Tongue (tissue), 2 donors: ENCODE results near the gene CCDC7. TPM values are rescaled to one million over a fixed set of nuclear protein-coding genes. Genes with fewer than 3 reads are reported as not detected.
A peak's percentile ranks its signal among the peaks of the same experiment; 100 is the strongest.
"Not testable (repeated sequence)": the region's sequence is repeated elsewhere in the genome, so short reads cannot be mapped to it uniquely, and the experiment has no call there.

Source experiments
- DNase-seq: peaks from one replicate; pipeline ENCODE4 v3.0.0-alpha.2; 2015
- total RNA-seq: library from RNA; depleted of rRNA; stranded (reverse); fragments of >200 nt; gene quantifications from one replicate; pipeline ENCODE4 v1.2.3, GENCODE V29; 2014

CCDC7 gene
- total RNA-seq, 1 donor from 2014 or later, result 129 TPM

DNA sequence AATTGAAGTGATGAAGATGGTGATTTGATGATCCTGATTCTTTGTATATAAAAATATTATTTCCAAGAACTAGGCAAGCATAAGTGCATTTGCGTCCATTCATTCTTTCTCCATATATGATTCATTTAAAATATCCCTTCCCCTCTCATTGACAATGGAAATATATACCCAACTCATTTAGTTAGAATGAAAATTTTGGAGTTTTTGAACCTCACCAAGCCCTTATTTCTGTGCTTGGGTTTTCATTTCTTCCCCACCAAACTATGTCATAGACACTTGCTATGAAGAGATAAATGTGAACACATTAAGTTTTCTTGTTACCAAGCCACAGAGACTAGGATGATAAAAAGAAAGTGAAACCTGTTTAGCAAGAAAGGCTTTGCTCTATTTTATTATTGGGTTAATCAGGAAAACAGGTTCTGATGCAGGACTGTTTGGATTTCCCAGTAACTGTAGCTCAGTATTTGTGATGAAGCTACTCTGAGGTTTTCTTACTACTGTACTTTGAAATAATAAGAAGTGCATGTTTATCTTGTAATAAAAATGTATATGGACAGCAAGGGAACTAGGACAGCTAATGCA, 443.8 kb downstream of the CCDC7 start:
- DNase-seq, result no peak

DNA sequence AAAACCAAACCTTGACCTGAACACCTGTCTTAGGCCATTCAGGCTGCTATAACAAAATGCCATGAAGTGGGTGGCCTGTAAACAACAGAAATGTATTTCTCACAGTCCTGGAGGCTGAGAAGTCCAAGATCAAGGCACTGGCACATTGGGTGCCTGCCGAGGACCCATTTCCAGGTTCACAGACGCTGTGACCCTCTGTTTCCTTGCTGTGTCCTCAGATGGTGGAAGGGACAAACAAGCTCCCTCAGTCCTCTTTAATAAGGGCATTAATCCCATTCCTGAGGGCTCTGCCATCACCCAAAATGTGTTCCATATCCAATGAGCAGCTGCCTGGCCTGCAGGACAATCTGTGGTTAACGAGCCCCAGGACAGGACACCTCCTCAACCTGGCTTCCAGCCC, 444.5 kb downstream of the CCDC7 start:
- no peak for DNase-seq

GRCh38 chr10:32891261-32891660, 445.3 kb downstream of the CCDC7 start:
- DNase-seq, result no peak

GRCh38 chr10:32893434-32893833, 447.5 kb downstream of the CCDC7 start:
- DNase-seq, result no peak

DNA sequence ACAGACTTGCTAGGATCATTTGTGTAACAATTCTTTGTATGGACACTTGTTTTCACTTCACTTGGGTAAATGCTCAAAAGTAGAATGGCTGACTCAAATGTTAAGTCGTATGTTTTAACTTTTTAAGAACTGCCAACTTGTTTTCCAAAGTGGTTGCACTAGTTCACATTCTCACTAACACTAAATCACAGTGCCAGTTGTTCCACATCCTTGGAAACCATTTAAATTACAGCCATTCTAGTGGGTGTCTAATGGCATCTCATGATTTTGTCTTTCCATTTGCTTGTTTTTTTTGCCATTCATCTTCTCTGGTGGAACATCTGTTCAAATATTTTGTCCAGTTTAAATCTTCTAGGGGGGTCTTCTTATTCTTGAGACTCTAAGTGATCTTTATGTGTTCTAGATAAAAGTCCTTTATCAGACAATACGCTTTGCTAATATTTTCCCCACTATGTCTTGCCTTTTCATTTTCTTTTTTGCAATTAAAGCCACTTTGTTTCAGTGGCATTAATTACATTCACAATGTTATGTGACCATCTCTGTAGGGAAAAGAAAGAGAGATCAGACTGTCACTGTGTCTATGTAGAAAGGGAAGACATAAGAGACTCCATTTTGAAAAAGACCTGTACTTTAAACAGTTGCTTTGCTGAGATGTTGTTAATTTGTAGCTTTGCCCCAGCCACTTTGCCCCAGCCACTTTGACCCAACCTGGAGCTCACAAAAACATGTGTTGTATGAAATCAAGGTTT, 448.1 kb downstream of the CCDC7 start:
- DNase-seq, result no peak

DNA sequence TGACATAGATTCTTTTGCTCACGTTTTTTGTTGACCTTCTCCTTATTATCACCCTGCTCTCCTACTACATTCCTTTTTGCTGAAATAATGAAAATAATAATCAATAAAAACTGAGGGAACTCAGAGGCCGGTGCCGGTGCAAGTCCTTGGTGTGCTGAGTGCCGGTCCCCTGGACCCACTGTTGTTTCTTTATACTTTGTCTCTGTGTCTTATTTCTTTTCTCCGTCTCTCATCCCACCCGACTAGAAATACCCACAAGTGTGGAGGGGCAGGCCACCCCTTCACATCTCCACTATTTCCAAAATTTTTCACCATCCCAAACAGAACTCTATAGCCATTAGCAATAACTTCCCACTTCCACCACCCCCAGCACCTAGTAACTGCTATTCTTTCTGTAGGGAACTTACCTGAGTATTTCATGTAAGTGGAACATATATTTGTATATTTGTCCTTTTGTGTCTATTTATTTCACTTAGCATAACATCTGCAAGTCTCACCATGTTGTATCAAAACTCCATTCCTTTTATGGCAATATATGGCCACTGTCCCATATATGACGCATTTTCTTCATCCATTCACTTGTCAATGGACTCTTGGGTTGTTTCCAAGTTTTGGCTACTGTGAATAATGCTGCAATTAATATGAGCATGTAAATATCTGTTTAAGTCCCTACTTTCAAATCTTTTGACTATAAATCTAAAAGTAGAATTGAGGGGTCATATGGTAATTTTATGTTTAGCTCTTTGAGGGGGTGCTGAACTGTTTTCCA, 449.4 kb downstream of the CCDC7 start:
- not testable (repeated sequence) for DNase-seq

- DNase-seq, result no peak
These were observed 455.9 kb downstream of the CCDC7 start for GRCh38 chr10:32901815-32902214.

DNA sequence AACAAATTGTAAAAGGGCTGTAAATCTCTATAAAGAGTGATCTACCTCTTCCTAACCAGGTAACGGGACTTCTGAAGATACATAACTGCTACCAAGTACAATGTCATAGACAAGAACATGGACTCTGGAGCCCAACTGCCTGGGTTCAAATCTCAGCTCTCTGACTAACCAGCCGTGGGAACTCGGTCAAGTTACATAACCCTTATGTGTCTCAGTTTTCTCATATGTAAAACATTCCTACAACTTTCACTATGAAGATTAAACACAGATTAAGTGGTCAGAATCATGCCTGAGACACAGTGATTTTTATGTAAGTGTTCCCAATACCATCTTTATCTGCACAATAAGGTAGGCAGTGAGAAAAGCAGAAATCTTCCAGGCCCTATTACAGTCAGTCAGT, 459.5 kb downstream of the CCDC7 start:
- no peak for DNase-seq

DNA sequence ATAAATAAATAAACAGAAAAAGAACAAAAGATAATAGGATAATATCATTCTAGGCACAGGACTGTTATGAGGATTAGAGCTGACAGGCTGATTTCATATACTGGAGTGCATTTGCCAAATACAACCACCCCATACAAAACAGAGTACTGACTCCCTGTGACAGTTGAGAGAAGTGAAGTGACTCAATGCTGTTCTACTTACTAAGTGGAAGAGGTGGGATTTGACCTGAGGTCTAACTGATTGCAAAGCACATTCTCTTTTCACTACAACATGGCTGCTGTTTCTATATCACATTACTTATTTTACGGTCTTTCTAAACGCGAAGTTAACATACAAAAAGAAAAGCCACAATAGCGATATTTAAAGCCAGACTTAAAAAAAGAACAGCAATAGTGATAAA, 460.7 kb downstream of the CCDC7 start:
- DNase-seq, result no peak

DNA sequence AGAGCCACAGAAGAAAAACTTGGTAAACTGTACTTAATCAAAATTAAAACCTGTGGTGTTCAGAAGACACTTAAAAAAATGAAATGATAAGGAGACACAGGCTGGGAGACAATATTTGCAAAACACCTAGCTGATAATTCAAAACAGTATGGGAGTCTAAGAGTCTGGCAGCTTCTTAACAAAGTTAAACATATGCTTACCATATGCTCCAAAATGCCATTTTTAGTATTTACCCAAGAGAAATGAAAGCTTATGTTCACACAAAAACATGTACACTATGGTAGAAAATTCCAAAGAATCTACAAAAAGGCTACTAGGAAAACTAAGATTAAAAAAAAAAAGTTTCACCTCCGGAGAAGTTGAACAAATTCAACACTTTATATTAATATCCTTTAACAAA, 463.5 kb downstream of the CCDC7 start:
- DNase-seq, result peak; percentile 10

- DNase-seq, result not testable (repeated sequence)
These were observed 464.0 kb downstream of the CCDC7 start for GRCh38 chr10:32909970-32910369.

DNA sequence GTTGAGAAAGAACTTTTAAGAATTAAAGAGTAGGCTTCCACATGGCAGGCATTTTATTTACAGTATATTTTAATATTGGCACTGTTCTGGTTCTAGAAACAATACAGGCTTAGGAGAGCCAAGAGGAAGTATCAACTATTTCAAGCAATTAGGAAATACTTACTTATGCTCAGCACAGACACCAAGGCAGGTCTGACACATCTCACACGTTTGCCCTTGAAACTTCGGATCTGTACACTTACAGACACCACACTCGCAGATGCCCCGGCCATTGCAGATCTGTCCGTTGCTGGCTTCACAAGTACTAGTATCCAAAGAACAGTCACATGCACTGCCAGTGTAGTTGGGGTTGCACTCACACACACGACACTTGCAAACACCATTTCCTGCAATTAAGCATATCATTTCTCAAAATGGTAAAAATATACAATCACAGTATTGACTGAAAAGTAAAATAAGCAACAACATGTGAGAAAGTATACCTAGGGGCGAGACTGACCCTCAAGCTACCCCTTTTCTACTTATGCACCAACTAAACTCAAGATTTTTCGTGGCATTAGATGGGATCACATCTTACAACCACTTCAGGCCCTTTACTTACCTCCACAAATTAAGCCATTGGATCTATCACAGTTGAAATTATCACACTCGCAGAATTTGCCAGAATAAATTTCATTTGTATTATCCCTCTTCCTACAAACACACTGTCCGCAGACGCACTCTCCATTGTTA, 465.5 kb downstream of the CCDC7 start:
- no peak for DNase-seq

DNA sequence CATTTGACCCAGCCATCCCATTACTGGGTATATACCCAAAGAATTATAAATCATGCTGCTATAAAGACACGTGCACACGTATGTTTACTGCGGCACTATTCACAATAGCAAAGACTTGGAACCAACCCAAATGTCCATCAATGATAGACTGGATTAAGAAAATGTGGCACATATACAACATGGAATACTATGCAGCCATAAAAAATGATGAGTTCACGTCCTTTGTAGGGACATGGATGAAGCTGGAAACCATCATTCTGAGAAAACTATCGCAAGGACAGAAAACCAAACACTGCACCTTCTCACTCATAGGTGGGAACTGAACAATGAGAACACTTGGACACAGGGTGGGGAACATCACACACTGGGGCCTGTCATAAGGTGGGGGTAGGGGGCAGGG, 471.9 kb downstream of the CCDC7 start:
- not testable (repeated sequence) for DNase-seq

DNA sequence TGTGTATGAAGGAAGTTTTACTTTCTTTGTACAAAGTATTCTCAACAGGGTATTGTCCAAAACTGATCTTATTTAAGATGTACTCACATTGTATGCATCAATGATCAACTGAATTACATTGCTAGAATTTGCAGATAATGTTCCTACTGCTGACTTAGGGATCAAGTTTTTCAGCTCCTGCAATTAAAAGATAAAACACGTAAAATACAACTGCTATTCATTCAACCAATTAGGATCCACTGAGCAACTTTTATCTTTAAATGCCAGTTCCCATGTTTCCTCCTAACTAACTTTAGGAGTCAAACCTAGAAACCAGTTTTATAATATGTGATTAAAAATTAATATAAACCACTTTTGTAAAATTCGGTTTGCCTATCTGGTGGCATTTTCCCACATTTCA, 476.2 kb downstream of the CCDC7 start:
- no peak for DNase-seq

- DNase-seq, result no peak
These were observed 477.2 kb downstream of the CCDC7 start for GRCh38 chr10:32923134-32923533.

GRCh38 chr10:32923849-32924248, 477.9 kb downstream of the CCDC7 start:
- DNase-seq, result no peak

Other genes with a start within 250 kb of the CCDC7 start
- gene EPC1, start 99.0 kb upstream of the CCDC7 start, total RNA-seq, result 58.4 TPM